T-helper 2 cell treated with Interferon-gamma antibody and Interleukin-4, amounts not matched to agents 100 ng/mL and 5 ng/mL, for 36 hours (primary cell): ENCODE measurements around the gene FURIN. TPM values are rescaled to one million over a fixed set of nuclear protein-coding genes. Genes with fewer than 3 reads are reported as not detected.

Experiments used
- intact Hi-C: fragments of 100-400 bp; cut with micrococcal nuclease; formaldehyde crosslinking; loops from one replicate; pipeline ENCODE4 v1.15.1; 2023
- total RNA-seq: library from RNA; stranded (reverse); gene quantifications from 2 replicates; pipeline ENCODE4 v1.2.3, GENCODE V29; 2022

FURIN gene
- total RNA-seq, 1 donor from 2014 or later = 222 TPM

DNA sequence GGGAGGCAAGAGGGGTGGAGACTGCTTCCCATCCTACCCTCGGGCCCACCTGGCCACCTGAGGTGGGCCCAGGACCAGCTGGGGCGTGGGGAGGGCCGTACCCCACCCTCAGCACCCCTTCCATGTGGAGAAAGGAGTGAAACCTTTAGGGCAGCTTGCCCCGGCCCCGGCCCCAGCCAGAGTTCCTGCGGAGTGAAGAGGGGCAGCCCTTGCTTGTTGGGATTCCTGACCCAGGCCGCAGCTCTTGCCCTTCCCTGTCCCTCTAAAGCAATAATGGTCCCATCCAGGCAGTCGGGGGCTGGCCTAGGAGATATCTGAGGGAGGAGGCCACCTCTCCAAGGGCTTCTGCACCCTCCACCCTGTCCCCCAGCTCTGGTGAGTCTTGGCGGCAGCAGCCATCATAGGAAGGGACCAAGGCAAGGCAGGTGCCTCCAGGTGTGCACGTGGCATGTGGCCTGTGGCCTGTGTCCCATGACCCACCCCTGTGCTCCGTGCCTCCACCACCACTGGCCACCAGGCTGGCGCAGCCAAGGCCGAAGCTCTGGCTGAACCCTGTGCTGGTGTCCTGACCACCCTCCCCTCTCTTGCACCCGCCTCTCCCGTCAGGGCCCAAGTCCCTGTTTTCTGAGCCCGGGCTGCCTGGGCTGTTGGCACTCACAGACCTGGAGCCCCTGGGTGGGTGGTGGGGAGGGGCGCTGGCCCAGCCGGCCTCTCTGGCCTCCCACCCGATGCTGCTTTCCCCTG, 13.8 kb downstream of the FURIN start:
- intact Hi-C loops = no loop called here

DNA sequence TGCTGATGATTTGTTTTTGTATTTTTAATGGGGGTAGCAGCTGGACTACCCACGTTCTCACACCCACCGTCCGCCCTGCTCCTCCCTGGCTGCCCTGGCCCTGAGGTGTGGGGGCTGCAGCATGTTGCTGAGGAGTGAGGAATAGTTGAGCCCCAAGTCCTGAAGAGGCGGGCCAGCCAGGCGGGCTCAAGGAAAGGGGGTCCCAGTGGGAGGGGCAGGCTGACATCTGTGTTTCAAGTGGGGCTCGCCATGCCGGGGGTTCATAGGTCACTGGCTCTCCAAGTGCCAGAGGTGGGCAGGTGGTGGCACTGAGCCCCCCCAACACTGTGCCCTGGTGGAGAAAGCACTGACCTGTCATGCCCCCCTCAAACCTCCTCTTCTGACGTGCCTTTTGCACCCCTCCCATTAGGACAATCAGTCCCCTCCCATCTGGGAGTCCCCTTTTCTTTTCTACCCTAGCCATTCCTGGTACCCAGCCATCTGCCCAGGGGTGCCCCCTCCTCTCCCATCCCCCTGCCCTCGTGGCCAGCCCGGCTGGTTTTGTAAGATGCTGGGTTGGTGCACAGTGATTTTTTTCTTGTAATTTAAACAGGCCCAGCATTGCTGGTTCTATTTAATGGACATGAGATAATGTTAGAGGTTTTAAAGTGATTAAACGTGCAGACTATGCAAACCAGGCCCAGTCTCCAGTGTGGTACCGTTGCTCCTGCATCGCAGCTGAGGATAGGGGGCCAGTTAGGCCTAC, 14.6 kb downstream of the FURIN start:
- intact Hi-C loops = no loop called here

DNA sequence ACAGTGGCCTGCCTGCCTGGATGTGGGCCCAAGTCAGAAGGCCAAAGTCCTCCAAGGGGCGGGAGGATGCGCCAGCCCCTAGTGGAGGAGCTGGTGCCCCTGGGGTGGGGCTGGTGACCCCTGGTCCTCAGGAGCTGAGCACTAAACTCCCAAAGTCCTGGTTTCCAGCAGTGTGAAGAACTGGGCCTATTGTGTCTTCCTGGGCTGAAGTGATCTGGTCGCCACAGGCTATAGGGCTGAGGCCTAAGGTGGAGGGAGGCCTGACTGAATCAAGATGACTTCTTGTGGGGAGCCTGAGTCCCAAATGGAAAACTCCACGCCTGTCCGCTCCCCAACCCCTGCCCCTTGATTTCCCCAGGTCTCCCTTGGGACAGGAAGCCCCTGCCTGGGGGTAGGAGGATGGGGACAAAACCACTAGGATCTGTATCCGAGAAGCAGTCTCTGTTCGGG, 15.2 kb downstream of the FURIN start:
- intact Hi-C loops = no loop called here

- intact Hi-C loops = no loop called here
Observed at GRCh38 chr15:90883976-90884718, 15.8 kb downstream of the FURIN start, which contains the start of gene FES. TSS of gene FES (plus strand) at chr15:90884504. CDS start at chr15:90885046, 542 bp downstream.

- intact Hi-C loops = loop anchor here (5.0 kb wide), 4 partner anchors 68 to 563 kb away; partner anchors contain the start of gene BLM
Observed at GRCh38 chr15:90884719-90885431, 16.5 kb downstream of the FURIN start.

GRCh38 chr15:90885432-90886290, 17.3 kb downstream of the FURIN start:
- intact Hi-C loops = loop anchor here (2.0 to 5.0 kb wide), 5 partner anchors 68 to 563 kb away; partner anchors contain the start of gene BLM

DNA sequence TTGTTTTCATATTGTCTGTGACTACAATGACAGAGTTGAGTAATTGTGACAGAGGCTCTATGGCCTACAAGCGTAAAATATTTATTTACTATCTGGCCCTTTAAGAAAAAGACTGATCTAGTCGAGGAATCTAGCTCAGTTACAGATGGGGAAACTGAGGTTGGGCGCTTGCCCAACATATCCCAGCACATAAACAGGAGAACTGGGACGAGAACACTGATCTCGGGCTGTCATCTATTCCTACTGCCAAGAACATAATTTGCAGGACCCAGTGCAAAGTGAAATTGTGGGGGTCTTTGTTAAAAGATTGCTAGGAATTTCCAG, 17.9 kb downstream of the FURIN start:
- intact Hi-C loops = loop anchor here (2.0 to 5.0 kb wide), 5 partner anchors 69 to 564 kb away; partner anchors contain the start of gene BLM

DNA sequence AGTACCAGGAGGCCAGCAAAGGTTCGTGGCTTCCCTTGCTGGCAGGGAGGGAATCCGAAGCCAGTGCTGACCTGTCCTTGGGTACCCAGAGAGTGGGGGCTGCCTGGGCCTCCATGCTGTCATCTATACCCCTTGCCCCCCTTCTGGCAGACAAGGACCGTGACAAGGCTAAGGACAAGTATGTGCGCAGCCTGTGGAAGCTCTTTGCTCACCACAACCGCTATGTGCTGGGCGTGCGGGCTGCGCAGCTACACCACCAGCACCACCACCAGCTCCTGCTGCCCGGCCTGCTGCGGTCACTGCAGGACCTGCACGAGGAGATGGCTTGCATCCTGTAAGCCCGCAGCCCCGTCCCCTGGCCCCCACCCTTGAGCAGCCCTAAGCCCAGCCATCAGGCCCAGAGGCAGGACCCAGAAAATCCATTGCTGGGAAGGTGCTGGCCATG, 18.7 kb downstream of the FURIN start:
- intact Hi-C loops = loop anchor here (2.0 to 5.0 kb wide), 5 partner anchors 70 to 565 kb away; partner anchors contain the start of gene BLM

- intact Hi-C loops = loop anchor here (5.0 kb wide), 4 partner anchors 72 to 567 kb away; partner anchors contain the start of gene BLM
Observed at GRCh38 chr15:90889313-90889730, 20.9 kb downstream of the FURIN start.

DNA sequence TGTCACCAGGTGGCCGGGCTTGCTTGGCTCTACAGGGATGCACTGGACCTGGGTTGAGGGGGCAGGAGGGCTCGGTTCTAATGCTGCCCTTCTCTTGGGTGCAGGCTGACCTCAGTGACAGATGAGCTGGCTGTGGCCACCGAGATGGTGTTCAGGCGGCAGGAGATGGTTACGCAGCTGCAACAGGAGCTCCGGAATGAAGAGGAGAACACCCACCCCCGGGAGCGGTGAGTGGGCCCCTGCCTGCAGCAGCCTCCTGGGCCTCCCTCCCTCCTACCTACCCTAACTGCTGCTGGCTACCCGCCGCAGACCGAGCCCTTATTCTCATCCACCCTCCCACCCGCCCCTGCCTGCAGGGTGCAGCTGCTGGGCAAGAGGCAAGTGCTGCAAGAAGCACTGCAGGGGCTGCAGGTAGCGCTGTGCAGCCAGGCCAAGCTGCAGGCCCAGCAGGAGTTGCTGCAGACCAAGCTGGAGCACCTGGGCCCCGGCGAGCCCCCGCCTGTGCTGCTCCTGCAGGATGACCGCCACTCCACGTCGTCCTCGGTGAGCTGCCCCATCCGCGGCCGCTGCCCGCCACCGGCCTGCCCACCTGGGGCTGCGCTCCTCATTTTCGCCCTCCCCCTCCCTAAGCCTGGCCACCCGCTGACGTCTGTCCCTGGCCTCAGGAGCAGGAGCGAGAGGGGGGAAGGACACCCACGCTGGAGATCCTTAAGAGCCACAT, 21.5 kb downstream of the FURIN start:
- intact Hi-C loops = loop anchor here (5.0 kb wide), 4 partner anchors 73 to 568 kb away; partner anchors contain the start of gene BLM

DNA sequence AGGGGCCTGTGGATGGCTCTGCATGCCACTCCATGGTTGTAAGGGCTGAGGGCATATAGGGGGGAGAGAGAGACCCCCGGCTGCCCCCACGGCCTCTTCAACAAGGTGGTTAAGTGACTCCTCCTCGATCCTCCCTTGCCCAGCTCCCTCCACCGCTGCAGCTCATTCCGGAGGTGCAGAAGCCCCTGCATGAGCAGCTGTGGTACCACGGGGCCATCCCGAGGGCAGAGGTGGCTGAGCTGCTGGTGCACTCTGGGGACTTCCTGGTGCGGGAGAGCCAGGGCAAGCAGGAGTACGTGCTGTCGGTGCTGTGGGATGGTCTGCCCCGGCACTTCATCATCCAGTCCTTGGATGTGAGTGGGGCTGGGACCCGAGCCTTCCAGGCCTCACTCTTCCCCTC, 22.5 kb downstream of the FURIN start:
- intact Hi-C loops = no loop called here

- intact Hi-C loops = no loop called here
Observed at GRCh38 chr15:90891346-90891949, 23.1 kb downstream of the FURIN start.

- intact Hi-C loops = no loop called here
Observed at GRCh38 chr15:90892023-90892422, 23.6 kb downstream of the FURIN start.

DNA sequence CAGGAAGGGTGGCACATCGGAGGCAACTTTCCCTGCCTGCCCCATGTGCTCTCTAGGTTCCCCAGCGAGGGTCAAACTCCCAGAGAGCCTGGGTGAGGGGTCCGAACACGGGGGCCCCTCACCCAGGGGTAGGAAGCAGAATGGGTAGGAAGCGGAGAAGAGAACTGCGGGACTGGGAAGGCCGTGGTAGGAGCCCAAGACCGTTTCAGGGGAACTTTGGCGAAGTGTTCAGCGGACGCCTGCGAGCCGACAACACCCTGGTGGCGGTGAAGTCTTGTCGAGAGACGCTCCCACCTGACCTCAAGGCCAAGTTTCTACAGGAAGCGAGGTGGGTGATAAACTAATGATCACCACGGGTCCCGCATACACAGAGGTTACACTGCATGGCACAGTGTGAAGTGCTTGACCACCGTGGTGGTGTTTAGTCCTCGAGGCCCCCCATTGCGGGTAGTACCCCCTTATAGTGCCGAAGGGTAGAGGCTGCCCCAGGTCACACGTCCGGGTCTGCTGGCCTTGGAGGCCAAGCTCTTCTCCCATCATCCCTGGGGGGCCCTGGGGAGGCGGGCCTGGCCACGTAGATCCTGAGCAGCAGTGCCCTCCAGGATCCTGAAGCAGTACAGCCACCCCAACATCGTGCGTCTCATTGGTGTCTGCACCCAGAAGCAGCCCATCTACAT, 24.2 kb downstream of the FURIN start:
- intact Hi-C loops = no loop called here

DNA sequence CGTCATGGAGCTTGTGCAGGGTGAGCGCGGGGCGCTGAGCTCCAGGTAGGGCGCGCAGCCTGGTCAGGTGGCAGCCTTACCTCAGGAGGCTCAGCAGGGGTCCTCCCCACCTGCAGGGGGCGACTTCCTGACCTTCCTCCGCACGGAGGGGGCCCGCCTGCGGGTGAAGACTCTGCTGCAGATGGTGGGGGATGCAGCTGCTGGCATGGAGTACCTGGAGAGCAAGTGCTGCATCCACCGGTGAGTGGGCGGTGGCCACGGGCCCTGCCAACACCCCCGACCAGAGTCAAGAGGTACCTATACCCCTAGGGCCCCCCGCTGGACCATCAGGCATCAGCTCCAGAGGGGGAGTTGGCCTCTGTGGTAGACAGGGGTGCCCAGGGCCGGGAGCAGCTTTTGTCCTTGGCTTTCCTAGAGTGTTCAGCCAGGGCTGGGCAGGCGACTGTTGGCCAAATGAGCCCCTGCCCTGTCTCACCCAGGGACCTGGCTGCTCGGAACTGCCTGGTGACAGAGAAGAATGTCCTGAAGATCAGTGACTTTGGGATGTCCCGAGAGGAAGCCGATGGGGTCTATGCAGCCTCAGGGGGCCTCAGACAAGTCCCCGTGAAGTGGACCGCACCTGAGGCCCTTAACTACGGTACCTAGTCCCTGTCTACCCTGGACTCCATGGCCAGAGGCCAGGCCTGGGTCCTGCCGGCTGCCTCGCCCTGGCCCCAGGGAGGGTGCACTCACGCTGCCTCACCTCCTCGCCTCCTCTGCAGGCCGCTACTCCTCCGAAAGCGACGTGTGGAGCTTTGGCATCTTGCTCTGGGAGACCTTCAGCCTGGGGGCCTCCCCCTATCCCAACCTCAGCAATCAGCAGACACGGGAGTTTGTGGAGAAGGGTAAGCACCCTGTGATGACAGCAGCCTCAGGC, 25.0 kb downstream of the FURIN start:
- intact Hi-C loops = no loop called here

DNA sequence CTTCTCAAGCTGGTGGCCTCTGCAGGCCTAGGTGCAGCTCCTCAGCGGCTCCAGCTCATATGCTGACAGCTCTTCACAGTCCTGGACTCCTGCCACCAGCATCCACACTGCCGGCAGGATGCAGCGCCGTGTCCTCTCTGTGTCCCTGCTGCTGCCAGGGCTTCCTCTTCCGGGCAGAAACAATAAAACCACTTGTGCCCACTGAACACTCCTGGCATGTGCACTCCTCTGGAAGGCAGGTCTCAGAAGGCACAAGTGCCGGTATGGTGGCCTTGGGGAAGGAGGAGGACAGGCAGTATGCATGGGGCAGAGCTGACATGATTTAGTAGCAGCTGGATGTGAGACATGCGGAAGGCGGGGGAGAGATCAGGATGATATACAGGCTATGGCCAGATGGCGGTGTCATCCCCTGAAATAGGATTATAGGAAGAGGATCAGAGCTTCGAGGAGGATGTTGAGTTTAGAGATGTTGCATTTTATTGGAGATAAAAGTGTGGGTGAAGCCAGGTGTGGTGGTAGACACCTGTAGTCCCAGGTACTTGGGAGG, 27.3 kb downstream of the FURIN start:
- intact Hi-C loops = no loop called here
